HG03196 (cell line): ENCODE results near the gene PEX5L.

ENCODE experiments used
- ATAC-seq: cut with Tn5 transposase; IDR thresholded peaks from one replicate; pipeline ENCODE4 v1.9.1; 2021; ENCODE audit not compliant: unreplicated experiment

PEX5L gene

GRCh38 chr3:179902061-179902460 lies 134.7 kb downstream of the PEX5L start:
- no peak for ATAC-seq

GRCh38 chr3:179898024-179898423 lies 138.7 kb downstream of the PEX5L start:
- ATAC-seq: no peak

GRCh38 chr3:179897231-179897630 lies 139.5 kb downstream of the PEX5L start:
- no peak for ATAC-seq

GRCh38 chr3:179896507-179896906 lies 140.2 kb downstream of the PEX5L start:
- ATAC-seq: no peak

- ATAC-seq: no peak
Observed at GRCh38 chr3:179895330-179895729, 141.4 kb downstream of the PEX5L start.

GRCh38 chr3:179887295-179887943 lies 149.3 kb downstream of the PEX5L start:
- ATAC-seq: no peak

GRCh38 chr3:179885950-179886349 lies 150.8 kb downstream of the PEX5L start:
- ATAC-seq: no peak

GRCh38 chr3:179884136-179884535 lies 152.6 kb downstream of the PEX5L start:
- no peak for ATAC-seq

GRCh38 chr3:179882292-179882691 lies 154.4 kb downstream of the PEX5L start:
- ATAC-seq: peak; percentile 72

GRCh38 chr3:179881791-179882190 lies 154.9 kb downstream of the PEX5L start:
- ATAC-seq: no peak

- ATAC-seq: no peak
Observed at GRCh38 chr3:179880868-179881267, 155.9 kb downstream of the PEX5L start.

- ATAC-seq: no peak
Observed at GRCh38 chr3:179876440-179876839, 160.3 kb downstream of the PEX5L start.

- ATAC-seq: no peak
Observed at GRCh38 chr3:179872842-179873241, 163.9 kb downstream of the PEX5L start.

- no peak for ATAC-seq
Observed at GRCh38 chr3:179871782-179872181, 165.0 kb downstream of the PEX5L start.

- ATAC-seq: no peak
Observed at GRCh38 chr3:179868715-179869114, 168.0 kb downstream of the PEX5L start.

- ATAC-seq: no peak
Observed at GRCh38 chr3:179867961-179868360, 168.8 kb downstream of the PEX5L start.

- ATAC-seq: no peak
Observed at GRCh38 chr3:179865861-179866505, 170.8 kb downstream of the PEX5L start.

- no peak for ATAC-seq
Observed at GRCh38 chr3:179861953-179862352, 174.8 kb downstream of the PEX5L start.

- ATAC-seq: no peak
Observed at GRCh38 chr3:179861292-179861691, 175.4 kb downstream of the PEX5L start.

- no peak for ATAC-seq
Observed at GRCh38 chr3:179860275-179861107, 176.2 kb downstream of the PEX5L start.

- peak; percentile 58 for ATAC-seq
Observed at GRCh38 chr3:179853176-179853575, 183.6 kb downstream of the PEX5L start.
